Right atrium auricular region (tissue), 2 donors: ENCODE data around the gene ATP6V1B1. TPM values are rescaled to one million over a fixed set of nuclear protein-coding genes. Genes with fewer than 3 reads are reported as not detected.

Experiments used
- DNase-seq: peaks from one replicate; pipeline ENCODE4 v3.0.0-alpha.2; 2019; ENCODE audit warnings: low spot score
- H3K27ac ChIP-seq, 2 donors: fragments of 200-600 bp; sonication (generic); 1 replicate in 1 of 2; 2 replicates in 1 of 2; pipeline ENCODE4 v1.5.1; 2016 to 2019
- H3K27me3 ChIP-seq, 2 donors: fragments of 200-600 bp; sonication (generic); one replicate each; pipeline versions ENCODE4 v1.5.1 to v1.6.0; 2017 to 2019
- H3K36me3 ChIP-seq: fragments of 200-600 bp; sonication (generic); one replicate; pipeline ENCODE4 v1.5.1; 2016
- H3K4me1 ChIP-seq, 2 donors: fragments of 200-600 bp; sonication (generic); one replicate each; pipeline versions ENCODE4 v1.5.1 to v1.6.0; 2017 to 2019
- H3K4me3 ChIP-seq, 2 donors: fragments of 200-600 bp; sonication (generic); 1 replicate in 1 of 2; 2 replicates in 1 of 2; pipeline ENCODE4 v1.5.1; 2017 to 2019; ENCODE audit warnings: mild to moderate bottlenecking in 1 of 2, moderate library complexity in 1 of 2
- H3K9me3 ChIP-seq, 2 donors: fragments of 200-600 bp; sonication (generic); one replicate each; pipeline ENCODE4 v1.5.1; 2019
- CTCF ChIP-seq, 2 donors: fragments of 200-600 bp; sonication (generic); IDR thresholded peaks; one replicate each; pipeline ENCODE4 v1.5.1; 2019; ENCODE audit warnings: antibody characterized with exemption in 2 of 2
- total RNA-seq, 2 donors: library from RNA; depleted of rRNA; stranded (reverse); fragments of >200 nt; gene quantifications; one replicate each; pipeline ENCODE4 v1.1.0, GENCODE V29; 2016

ATP6V1B1 gene
- total RNA-seq, 2 donors from 2014 or later: not detected

- H3K4me1 ChIP-seq: peaks cover 0 to 8% of the 10 kb centered on the region in 2 donors
- H3K4me3 ChIP-seq: no peak overlapping the region
- no peak for TF ChIP-seq CTCF (IDR thresholded peaks at IDR 0.05)
Measured at GRCh38 chr2:71001592-71001927, 65.9 kb downstream of the ATP6V1B1 start.

GRCh38 chr2:71001981-71002570, 66.4 kb downstream of the ATP6V1B1 start:
- no peaks in the 10 kb centered on the region for H3K9me3 ChIP-seq
- H3K27ac ChIP-seq: no peak overlapping the region
- H3K4me3 ChIP-seq: no peak overlapping the region
- H3K4me1 ChIP-seq: peaks cover 0 to 8% of the 10 kb centered on the region in 2 donors
- DNase-seq: no peak
- H3K27me3 ChIP-seq: no peaks in the 10 kb centered on the region
- no peak for TF ChIP-seq CTCF (IDR thresholded peaks at IDR 0.05)
- no peaks in the 10 kb centered on the region for H3K36me3 ChIP-seq

More at GRCh38 chr2:71001592-71001927, 65.9 kb downstream of the ATP6V1B1 start:
- DNase-seq: no peak
- no peaks in the 10 kb centered on the region for H3K36me3 ChIP-seq
- H3K27me3 ChIP-seq: no peaks in the 10 kb centered on the region
- H3K9me3 ChIP-seq: no peaks in the 10 kb centered on the region
- no peak overlapping the region for H3K27ac ChIP-seq

GRCh38 chr2:71003396-71003795, 67.7 kb downstream of the ATP6V1B1 start:
- H3K27me3 ChIP-seq: no peaks in the 10 kb centered on the region
- no peak overlapping the region for H3K27ac ChIP-seq
- H3K4me3 ChIP-seq: no peak overlapping the region
- no peaks in the 10 kb centered on the region for H3K36me3 ChIP-seq
- H3K4me1 ChIP-seq: peaks cover 0 to 8% of the 10 kb centered on the region in 2 donors
- no peak for TF ChIP-seq CTCF (IDR thresholded peaks at IDR 0.05)
- no peaks in the 10 kb centered on the region for H3K9me3 ChIP-seq
- peak; percentile 52 for DNase-seq

- H3K4me1 ChIP-seq: peaks cover 0 to 8% of the 10 kb centered on the region in 2 donors
- no peak overlapping the region for H3K27ac ChIP-seq
- H3K36me3 ChIP-seq: no peaks in the 10 kb centered on the region
- H3K27me3 ChIP-seq: no peaks in the 10 kb centered on the region
- DNase-seq: peak; percentile 43
- no peak for TF ChIP-seq CTCF (IDR thresholded peaks at IDR 0.05)
- no peaks in the 10 kb centered on the region for H3K9me3 ChIP-seq
- H3K4me3 ChIP-seq: no peak overlapping the region
Measured at GRCh38 chr2:71003966-71004755, 68.5 kb downstream of the ATP6V1B1 start.

GRCh38 chr2:71004857-71005256, 69.2 kb downstream of the ATP6V1B1 start:
- TF ChIP-seq CTCF (IDR thresholded peaks at IDR 0.05): no peak
- DNase-seq: peak; percentile 43
- H3K27ac ChIP-seq: no peak overlapping the region
- H3K27me3 ChIP-seq: no peaks in the 10 kb centered on the region
- H3K4me1 ChIP-seq: peaks cover 0 to 8% of the 10 kb centered on the region in 2 donors
- no peaks in the 10 kb centered on the region for H3K36me3 ChIP-seq
- H3K9me3 ChIP-seq: no peaks in the 10 kb centered on the region
- no peak overlapping the region for H3K4me3 ChIP-seq
